Left renal cortex interstitium (tissue), 4 donors: ENCODE measurements around the gene CCDC148. TPM values are rescaled to one million over a fixed set of nuclear protein-coding genes. Genes with fewer than 3 reads are reported as not detected.
"Not testable (repeated sequence)": the region's sequence is repeated elsewhere in the genome, so short reads cannot be mapped to it uniquely, and the experiment has no call there.

ENCODE experiments used
- DNase-seq, 4 donors: peaks; one replicate each; pipeline ENCODE4 v3.0.0-alpha.2; 2013; ENCODE audit warnings: low read depth in 4 of 4, low spot score in 2 of 4, missing footprints in 1 of 4
- polyA plus RNA-seq, 4 donors: library from polyadenylated mRNA; unstranded; fragments of 120-200 nt; gene quantifications; one replicate each; pipeline ENCODE4 v1.2.1, GENCODE V29; 2013; ENCODE audit not compliant: insufficient read length in 4 of 4

Gene CCDC148
- polyA plus RNA-seq, 4 donors = 7.3 to 11.2 (median 8.8) TPM

GRCh38 chr2:158443606-158444005 lies 12.9 kb downstream of the CCDC148 start:
- no peak for DNase-seq

DNA sequence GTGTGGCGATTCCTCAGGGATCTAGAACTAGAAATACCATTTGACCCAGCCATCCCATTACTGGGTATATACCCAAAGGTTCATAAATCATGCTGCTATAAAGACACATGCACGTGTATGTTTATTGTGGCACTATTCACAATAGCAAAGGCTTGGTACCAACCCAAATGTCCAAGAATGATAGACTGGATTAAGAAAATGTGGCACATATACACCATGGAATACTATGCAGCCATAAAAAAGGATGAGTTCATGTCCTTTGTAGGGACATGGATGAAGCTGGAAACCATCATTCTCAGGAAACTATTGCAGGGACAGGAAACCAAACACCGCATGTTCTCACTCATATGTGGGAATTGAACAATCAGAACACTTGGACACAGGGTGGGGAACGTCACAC lies 17.5 kb downstream of the CCDC148 start:
- DNase-seq = not testable (repeated sequence)

GRCh38 chr2:158433716-158434115 lies 22.8 kb downstream of the CCDC148 start:
- DNase-seq = not testable (repeated sequence)

DNA sequence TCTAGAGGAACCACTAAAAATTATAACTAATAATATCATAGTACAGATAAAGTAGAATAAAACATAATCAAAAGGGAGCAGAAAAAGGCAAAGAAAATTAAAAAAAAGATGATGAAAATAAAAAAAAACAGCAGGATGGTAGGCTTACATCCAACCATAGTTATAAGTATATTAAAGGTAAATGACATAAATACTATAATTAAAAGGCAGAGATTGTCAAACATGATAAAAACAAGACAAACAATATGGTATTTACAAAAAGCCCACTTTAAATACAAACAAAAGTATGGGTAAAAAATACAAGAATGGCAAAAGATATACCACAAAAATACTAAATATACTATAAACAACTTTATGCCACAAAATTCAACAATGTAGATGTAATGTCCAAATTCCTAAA lies 24.4 kb downstream of the CCDC148 start:
- no peak for DNase-seq

- no peak for DNase-seq
These were observed 42.0 kb downstream of the CCDC148 start for GRCh38 chr2:158414538-158414937.

DNA sequence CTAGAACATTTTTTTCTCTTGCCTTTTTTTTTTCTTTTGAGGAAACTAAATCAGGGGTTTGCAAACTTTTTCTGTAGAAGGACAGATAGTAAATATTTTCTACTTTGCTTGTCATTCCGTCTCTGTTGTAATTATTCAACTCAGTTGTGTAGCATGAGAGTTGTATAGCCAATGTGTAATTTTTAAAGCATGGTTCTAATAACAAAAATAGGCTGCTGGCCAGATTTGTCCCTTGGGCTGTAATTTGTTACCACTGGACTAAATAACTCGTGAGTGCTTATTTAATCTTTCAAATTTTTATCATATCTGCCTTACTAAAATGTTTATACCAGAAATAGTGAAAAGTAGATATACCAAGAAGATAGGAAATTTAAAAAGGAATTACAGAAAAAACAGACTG lies 43.0 kb downstream of the CCDC148 start:
- DNase-seq = no peak

GRCh38 chr2:158412206-158412605 lies 44.3 kb downstream of the CCDC148 start:
- DNase-seq = no peak

DNA sequence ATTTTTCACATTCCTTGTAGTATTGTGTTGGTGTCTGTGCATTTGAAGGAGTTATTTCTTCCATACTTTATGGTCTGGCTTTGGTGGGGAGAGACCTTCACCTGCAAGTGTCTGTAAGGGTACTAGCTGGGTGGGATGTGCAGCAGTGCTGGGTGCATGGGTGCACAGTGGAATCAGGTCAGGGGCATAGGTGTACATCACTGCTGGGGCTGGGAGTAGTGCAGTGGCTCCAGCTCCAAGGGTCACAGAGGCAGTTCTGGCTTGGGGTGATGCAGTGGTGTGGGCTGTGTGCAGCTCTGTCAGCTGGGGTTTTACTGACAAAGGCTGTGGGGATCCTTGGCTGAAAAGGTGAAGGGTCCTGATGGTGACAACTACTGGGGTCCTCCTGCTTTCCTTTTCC lies 44.8 kb downstream of the CCDC148 start:
- no peak for DNase-seq

GRCh38 chr2:158410132-158410531 lies 46.4 kb downstream of the CCDC148 start:
- no peak for DNase-seq

GRCh38 chr2:158407031-158407430 lies 49.5 kb downstream of the CCDC148 start:
- no peak for DNase-seq

DNA sequence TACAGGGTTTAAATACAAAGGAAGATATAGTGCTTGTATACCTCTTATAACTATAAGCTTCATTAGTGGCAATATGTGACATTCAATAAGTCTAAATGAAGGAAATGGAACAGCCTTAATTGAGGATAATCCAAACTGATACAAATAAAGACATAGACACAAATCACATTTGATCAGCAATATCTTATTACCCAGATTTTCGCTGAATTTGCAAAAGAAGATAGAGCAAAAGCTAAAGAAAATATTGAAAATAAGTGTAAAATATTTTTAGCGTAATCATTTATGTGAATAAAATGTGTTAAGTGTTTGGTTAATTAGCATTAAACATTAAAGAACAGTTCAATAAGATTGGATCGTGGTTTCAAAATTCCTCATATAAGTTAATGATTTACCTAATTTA lies 51.2 kb downstream of the CCDC148 start:
- no peak for DNase-seq

DNA sequence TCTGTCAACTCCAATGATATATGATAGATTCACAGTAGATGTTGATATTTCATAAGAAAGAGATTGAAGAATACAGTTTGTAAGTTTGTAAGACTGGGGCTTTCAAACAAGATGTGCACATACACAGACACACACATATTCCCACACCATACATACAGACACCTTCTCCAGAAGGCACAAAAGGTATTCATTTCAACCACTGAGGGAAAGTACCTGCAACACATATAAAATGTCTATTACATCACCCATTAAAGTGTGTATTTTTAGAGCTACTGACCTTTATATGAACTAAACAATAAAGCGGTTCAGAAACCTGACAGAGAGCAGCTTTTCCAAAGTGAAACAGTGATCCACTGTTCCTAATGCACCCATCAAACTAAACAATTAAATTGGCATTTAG lies 53.3 kb downstream of the CCDC148 start:
- DNase-seq = no peak

DNA sequence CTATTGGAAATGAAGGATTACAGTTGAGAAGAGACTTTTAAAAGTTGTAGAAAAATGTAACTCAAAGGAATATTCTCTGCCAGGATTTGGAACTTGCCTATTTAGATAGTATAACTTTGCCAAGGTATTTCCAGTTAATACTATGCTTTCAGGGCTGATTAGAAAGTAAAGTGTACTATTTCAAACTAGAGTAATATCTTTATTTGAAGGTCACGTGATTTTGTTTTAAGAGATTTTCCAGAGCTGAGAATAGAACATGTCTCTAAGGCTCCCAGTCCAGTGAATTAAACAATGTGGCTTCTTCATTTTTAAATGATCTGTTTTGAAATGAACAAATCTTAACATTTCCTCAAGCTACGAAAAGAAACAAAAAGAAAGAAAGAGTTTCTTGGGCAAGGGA lies 53.9 kb downstream of the CCDC148 start:
- no peak for DNase-seq

GRCh38 chr2:158395166-158395565 lies 61.4 kb downstream of the CCDC148 start:
- no peak for DNase-seq

- DNase-seq = no peak
These were observed 62.1 kb downstream of the CCDC148 start for GRCh38 chr2:158394453-158394852.

GRCh38 chr2:158393886-158394285 lies 62.7 kb downstream of the CCDC148 start:
- no peak for DNase-seq

DNA sequence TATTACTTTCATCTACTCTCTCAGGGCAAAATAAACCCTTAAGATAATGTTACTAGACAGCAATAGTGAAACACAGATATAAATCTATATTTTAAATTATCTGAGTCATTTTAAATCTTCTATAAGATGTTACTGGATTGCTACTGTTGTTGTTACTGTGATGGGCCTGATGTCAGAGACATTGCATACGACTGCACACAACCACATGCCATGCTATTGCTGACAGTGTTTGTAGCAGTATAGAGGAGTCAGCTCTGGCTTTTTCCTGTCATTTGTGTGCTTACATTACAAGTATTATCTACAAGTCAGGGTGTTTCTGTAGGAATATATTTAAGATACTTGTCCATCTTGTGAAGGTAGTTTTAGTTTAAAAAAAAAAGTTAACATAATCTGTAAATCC lies 63.9 kb downstream of the CCDC148 start:
- DNase-seq = no peak

DNA sequence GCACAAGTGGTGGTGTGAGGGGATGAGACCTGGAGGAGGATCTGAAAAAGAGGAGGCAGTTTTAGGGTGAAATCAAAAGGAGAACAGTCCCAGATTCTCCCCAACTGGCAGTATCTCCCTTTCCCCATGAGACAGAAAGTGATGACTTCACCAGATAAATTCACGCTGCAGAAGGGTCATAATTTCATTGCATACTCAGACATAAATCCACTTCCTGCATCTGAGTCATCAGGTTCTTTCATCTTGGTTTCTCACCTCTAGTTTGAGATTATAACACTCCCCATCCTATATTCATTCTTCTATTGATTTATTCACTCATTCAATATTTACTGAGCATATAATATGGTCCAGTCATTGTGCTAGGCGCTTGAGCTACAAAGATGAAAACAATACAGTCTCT lies 64.7 kb downstream of the CCDC148 start:
- no peak for DNase-seq

DNA sequence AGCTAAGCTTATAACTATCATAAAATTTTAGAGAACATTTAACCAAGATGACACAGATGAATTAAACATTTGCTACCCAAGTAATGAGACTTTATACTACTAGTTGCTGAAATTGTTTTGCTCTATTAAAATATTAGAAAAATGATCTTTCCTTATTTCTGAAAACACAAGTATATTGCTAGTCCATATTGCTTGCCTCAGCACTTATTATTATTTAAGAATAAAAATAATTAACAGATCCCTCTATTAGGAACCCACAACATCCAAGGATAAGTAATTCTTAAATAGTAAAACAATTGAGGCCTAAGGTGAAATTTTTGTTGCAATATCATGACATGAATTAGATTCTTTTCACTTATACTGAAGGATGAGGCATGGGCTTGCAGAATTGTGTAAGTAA lies 65.2 kb downstream of the CCDC148 start:
- no peak for DNase-seq

- DNase-seq = no peak
These were observed 68.4 kb downstream of the CCDC148 start for GRCh38 chr2:158388159-158388558.

- no peak for DNase-seq
These were observed 70.9 kb downstream of the CCDC148 start for GRCh38 chr2:158385646-158386045.

GRCh38 chr2:158381978-158382377 lies 74.6 kb downstream of the CCDC148 start:
- no peak for DNase-seq

DNA sequence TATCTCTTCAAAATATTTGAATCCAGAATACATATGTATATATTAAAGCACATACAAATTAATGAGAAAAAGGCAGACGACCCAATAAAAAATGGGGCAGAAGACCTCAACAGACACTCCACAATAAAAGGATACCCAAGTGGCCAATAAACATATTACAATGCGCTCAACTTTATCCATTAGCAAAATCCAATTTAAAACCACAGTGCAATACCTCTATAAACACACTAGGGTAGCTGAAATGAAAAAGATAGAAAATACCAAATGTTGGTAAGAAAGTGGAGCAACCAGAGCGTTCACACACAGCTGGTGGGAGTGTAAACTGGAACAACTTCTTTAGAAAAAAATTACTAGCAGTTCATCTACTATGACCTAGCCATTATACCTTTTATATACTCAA lies 75.3 kb downstream of the CCDC148 start:
- DNase-seq = no peak

- no peak for DNase-seq
These were observed 75.8 kb downstream of the CCDC148 start for GRCh38 chr2:158380746-158381145.
